HG02763 (cell line): Measurements from ENCODE around the gene AARSD1.
"Not testable (repeated sequence)": the region's sequence is repeated elsewhere in the genome, so short reads cannot be mapped to it uniquely, and the experiment has no call there.

ENCODE experiments used
- ATAC-seq: cut with Tn5 transposase; IDR thresholded peaks from one replicate; pipeline ENCODE4 v1.9.1; 2021; ENCODE audit warnings: mild to moderate bottlenecking, moderate library complexity; ENCODE audit not compliant: unreplicated experiment

Gene AARSD1

DNA sequence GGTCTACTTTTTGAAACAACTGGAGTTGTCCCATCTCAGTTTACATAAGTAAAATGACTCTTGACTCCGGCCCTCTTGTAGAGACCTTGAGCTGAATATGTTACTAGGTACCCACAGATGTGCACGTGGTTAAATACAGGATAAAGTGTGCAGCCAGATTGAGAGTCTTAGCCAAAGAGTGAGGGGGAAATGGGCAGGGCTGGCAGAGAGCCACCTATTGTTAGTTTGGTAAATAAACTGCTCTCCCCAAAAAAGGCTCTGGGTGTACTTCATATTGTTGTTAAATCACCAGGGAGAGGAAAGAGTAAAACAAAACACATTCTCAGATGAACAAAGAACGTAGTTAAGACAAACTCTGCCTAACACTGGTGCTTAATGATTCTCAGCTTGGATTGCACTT, 43.3 kb downstream of the AARSD1 start:
- ATAC-seq: no peak

DNA sequence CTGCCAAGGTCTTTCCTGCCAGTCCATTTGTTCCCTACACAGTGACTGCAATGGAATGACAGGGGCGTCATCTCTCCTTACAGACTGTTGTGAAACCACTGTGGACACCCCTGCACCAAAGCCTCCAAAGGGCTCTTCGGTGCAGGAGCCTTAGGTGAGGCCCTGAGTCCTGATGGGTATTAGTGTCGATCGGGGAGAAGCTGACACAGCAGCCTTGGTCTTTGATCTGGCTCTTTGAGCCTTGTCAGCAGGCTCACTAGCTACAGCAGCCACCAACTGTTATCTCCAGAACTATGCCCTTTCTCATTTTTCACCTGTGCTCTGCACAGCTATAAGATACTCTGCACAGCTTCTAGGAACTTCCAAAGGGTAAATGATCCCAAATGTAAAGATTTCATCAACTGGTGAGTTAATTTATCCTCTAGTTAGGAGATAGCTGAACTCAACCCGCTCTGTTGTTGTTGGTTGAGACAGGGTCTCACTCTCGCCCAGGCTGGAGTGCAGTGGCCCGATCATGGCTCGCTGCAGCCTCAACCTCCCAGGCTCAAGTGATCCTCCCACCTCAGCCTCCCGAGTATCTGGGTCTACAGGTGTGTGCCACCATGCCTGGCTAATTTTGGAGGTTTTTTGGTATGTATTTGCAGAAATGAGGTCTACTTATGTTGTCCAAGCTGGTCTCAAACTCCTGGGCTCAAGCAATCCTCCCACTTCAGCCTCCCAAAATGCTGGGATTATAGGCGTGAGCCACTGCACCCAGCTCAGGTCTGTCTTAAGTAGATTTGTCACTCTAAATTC, 44.0 kb downstream of the AARSD1 start:
- no peak for ATAC-seq

DNA sequence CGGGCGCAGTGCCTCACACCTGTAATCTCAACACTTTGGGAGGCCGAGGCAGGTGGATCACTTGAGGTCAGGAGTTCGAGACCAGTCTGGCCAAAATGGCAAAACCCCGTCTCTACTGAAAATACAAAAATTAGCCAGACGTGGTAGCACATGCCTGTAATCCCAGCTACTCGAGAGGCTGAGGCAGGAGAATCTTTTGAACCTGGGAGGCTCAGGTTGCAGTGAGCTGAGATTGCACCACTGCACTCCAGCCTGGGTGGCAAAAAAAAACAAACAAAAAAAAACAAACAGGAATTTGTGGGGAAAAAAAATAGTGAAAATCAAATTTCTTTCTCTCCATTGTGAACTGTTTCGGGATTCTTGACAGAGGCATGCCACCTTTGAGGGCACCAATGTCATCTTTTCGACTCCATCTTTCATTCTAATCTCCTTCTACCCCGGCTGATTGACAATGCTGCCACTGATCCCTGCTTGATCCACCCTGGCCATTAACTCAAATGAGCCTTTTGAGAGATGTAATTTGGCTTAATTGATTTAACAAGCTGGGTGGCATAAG, 44.7 kb downstream of the AARSD1 start:
- not testable (repeated sequence) for ATAC-seq

DNA sequence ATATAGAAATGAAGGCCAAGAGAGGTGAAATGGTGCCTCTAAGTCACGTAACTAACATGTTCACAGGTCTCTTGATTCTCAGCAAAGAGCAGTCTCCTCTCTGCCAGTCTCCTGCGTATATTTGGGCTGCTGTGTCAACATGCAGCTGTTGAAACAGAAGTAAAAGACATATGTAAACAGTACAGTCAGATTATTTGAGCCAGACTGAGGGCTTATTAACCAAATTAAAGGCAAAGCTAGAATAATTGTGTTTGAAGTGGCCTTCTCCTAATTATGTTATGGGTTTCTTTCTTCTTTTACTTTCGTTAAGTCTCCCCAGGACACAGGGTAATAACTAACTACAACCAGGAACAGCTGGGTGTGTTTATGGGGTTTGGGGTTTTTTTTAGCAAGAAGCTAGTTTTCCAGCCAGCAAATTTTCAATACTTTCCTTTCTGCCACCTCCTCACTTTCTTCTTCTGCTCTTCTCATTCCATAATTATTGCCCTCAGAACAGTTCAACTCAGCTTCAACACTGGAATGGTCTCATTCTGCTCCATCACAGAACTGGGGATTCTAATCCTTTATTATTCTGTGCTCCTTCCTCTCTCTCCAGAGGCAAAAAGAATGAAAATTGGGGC, 45.2 kb downstream of the AARSD1 start:
- no peak for ATAC-seq

DNA sequence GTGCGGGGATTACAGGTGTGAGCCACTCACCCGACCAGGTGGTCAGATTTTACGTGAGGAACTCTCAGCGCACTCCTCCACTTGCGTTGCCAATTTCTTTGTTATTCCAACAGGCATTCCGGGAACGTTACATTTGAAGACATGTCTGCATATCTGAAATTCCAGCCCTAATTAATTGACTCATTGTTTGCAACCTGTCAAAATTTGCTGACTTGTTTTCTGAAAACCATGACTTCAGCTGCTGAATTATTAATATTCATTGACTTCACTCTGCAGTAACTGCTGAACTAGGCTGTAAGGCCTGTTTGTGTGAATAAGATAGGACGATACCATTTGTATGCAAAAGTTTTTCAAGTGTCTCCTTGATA, 47.0 kb downstream of the AARSD1 start:
- ATAC-seq: no peak

DNA sequence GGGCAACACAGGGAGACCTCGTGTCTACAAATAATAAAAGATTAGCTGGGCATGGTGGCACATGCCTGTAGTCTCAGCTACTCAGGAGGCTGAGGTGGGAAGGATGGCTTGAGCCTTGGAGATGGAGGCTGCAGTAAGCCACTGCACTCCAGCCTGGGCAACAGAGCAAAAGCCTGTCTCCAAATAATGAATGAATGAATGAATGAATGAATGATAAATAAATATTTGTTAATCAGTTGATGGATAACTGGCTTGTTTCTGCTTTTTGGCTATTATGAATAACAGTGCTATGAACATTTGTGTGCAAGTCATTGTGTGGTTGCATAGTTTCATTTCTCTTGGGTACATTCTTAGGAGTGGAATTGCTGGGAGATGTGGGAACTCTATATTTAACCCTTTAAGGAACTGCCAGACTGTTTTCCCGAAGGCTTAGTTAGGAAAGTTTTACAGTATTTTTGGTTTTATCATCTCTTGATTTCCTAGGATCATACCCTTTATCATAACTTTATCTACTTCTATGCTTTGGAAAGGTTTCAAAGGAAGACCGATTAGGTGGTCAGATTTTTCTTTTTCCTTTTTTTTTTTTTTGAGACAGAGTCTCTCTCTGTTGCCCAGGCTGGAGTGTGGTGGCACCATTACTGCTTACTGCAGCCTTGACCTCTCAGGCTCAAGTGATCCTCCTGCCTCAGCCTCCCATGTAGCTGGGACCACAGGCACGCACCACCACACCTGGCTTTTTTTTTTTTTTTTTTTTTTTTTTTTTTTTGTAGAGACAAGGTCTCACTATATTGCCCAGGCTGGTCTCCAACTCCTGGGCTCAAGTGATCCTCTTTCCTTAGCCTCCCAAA, 47.6 kb downstream of the AARSD1 start:
- ATAC-seq: not testable (repeated sequence)

DNA sequence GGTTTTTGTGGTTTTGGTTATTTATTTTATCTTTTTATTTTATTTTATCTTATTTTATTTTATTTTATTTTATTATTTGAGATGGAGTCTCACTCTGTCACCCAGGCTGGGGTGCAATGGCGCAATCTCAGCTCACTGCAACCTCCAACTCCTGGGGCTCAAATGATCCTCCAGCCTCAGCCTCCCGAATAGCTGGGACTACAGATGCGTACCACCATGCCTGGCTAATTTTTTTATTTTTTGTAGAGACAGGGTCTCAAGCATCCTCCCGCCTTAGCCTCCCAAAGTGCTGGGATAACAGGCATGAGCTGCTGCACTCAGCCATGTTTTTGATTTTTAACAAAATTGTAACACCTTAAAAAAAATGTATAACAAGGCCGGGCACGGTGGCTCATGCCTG, 49.0 kb downstream of the AARSD1 start:
- ATAC-seq: not testable (repeated sequence)

DNA sequence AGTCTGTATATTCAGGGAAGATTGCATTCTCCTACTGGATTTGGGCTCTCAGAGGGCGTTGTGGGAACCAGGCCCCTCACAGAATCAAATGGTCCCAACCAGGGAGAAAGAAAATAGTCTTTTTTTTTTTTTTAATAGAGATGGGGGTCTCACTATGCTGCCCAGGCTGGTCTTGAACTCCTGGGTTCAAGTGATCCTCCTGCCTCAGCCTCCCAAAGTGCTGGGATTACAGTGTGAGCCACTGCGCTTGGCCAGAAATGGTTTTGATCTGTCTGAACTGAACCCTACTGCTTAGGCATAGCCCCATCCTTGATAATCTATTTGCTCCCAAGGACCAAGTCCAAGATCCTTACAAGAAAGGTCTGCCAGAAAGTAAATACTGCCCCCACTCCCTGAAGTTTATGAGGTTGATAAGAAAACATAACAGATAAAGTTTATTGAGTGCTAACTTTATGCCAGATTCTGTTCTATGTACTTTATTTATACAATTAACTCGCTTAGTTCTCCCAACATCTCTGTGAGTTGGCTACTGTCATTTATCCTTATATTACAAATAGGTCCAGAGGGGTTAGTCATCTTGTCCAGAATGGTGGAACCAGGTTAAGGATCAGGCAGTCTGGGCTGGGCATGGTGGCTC, 50.2 kb downstream of the AARSD1 start:
- no peak for ATAC-seq

DNA sequence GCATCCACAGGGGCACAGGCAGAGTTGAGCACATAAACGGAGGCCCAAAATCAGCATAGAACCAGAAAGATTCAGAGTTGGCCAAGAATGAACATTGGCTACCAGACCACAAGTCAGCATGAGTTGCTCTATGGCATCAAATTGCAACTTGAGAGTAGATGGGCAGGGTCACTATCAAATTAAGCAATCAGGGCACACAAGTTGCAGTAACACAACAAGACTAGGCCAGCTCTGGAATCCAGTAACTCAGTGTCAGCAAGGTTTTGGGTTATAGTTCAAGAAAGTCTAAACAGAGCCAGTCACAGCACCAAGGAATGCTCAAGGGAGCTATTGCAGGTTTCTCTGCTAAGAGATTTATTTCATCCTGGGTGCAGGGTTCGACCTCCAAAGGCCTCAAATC, 50.7 kb downstream of the AARSD1 start:
- ATAC-seq: no peak

DNA sequence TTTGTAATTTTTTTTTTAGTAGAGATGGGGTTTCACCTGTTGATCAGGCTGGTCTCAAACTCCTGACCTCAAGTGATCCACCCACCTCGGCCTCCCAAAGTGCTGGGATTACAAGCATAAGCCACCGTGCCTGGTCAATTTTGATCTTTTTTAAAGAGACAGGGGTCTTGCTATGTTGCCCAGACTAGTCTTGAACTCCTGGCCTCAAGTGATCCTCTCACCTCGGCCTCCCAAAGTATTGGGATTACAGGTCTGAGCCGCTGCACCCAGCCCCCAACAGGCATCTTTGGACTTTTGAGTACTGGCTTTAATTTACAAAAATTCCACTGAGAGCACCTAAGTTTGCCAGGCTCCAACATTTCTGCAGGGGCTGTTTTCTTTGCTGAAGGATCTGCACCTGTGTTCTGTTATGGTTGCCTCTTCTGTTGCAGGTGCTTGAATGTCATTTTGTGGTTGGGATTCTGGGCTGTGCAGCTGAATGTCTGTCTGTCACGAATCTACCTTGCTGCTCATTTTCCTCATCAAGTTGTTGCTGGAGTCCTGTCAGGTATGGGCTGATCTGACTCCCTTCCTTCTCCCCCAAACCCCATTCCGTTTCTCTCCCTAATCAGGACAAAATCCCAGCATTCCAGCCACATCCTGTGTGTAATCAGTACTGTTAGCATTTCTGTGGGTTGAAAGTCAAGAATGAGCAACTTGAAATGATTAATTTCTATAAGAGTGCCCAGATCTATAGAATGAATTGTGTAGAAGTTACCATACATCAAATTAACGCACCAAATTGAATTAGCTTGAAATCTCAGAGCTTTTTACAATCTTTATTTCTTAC, 55.2 kb downstream of the AARSD1 start:
- no peak for ATAC-seq

DNA sequence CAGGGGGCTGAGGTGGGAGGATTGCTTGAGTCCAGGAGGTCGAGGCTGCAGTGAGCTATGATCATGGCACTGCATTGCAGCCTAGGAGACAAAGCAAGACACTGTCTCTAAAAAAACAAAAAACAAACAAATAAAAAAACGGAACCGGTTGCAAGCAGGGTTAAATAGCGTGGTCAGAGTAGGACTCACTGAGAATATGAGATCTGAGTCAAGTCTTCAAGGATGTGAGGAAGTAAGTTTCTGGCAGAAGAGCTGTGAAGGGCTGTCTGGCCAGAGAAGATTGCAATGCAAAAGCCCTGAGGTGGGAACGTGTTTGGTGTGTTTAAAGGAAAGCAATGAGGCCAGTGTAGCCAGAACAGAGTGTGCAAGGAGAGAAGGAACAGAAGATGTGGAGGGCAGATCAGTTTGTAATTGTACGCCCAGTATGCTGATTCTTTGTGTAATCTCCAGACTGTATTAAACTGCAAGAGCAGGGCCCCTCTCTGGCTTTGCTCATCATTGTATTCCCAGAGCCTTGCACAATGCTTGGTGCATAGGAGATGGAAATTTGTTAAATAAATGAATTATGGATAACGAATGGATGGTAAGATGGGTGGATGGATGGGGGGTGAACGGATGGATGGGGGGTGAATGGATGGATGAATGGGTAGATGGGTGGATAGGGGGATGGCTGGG, 57.3 kb downstream of the AARSD1 start:
- no peak for ATAC-seq

DNA sequence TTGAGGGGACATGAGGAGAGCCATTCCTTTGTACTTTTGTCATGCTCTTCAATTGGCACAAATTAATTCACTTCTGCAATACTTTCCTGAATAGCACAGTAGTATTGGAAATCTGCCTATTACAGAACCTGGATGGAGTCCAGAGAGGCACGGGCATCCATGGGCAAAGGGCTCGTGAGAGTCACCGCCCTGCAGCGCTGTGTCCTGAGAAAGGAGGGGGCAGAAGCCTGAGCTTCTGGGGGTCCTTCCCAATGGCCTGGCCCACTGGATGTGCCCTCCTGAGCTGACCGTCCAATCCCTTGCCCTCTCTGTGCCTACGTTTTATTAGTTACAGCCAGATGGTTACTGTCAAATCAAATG, 60.2 kb downstream of the AARSD1 start:
- ATAC-seq: no peak

DNA sequence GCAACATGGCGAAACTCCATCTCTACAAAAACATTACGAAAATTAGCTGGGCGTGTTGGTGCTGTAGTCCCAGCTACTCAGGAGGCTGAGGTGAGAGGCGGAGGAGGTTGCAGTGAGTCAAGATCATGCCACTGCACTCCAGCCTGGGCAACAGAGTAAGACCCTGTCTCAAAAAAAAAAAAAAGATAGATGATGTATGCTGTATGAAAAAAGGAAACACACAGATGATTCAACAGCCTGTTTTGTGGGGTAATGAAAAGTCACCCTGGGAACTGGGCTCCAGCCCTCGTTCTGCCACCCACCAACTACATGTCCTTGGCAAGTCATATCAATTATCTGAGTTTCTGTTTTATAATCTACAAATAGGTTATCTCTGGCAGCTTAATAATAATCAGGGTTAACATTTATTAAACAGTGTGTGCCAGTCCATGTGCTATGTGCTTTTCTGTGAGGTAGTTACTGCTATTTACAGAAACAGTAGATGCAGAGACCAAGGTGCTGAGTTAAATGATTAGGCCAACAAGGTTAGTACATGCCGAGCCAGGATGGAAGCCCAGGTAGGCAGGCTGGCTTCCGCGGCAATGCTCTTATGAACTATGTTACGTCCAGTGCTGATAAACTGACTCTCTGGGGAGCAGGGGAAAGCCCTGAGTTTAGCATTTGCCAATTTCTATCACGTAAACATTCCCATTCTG, 62.6 kb downstream of the AARSD1 start:
- no peak for ATAC-seq
